Suprapubic skin (tissue), 4 donors: ENCODE results near the gene UEVLD. TPM values are rescaled to one million over a fixed set of nuclear protein-coding genes. Genes with fewer than 3 reads are reported as not detected.

ENCODE experiments used
- DNase-seq, 2 donors: peaks; one replicate each; pipeline ENCODE4 v3.0.0-alpha.2; 2019; ENCODE audit warnings: low spot score in 2 of 2
- H3K27ac ChIP-seq: fragments of 200-600 bp; sonication (generic); one replicate; pipeline ENCODE4 v1.5.1; 2019
- H3K27me3 ChIP-seq: fragments of 200-600 bp; sonication (generic); one replicate; pipeline ENCODE4 v1.5.1; 2019
- H3K36me3 ChIP-seq: fragments of 200-600 bp; sonication (generic); one replicate; pipeline ENCODE4 v1.5.1; 2019
- H3K4me1 ChIP-seq: fragments of 200-600 bp; sonication (generic); one replicate; pipeline ENCODE4 v1.5.1; 2019
- H3K4me3 ChIP-seq: fragments of 200-600 bp; sonication (generic); one replicate; pipeline ENCODE4 v1.5.1; 2019; ENCODE audit warnings: mild to moderate bottlenecking
- H3K9me3 ChIP-seq: fragments of 200-600 bp; sonication (generic); one replicate; pipeline ENCODE4 v1.5.1; 2019
- EP300 ChIP-seq: sonication (generic); formaldehyde crosslinking; IDR thresholded peaks from one replicate; pipeline ENCODE4 v1.6.1; 2017; ENCODE audit warnings: antibody characterized with exemption
- POLR2A ChIP-seq, 2 donors: fragments of 450-650 bp; IDR thresholded peaks; one replicate each; pipeline ENCODE4 v1.6.1; 2017; ENCODE audit warnings: antibody characterized with exemption in 2 of 2, mild to moderate bottlenecking in 2 of 2, moderate library complexity in 2 of 2
- POLR2AphosphoS5 ChIP-seq, 3 donors: sonication (generic); formaldehyde crosslinking; IDR thresholded peaks; one replicate each; pipeline ENCODE4 v1.6.1; 2017; ENCODE audit warnings: antibody characterized with exemption in 3 of 3
- WGBS: methylation state at CpG from one replicate; pipeline ENCODE4 v1.1.5; 2018; 5-methylcytosine and 5-hydroxymethylcytosine counted together
- total RNA-seq, 4 donors: library from RNA; depleted of rRNA; stranded (reverse); fragments of >200 nt; gene quantifications; one replicate each; pipeline ENCODE4 v1.1.0, GENCODE V29; 2016
- TF ChIP-seq, protein P1 (sequence below), 2 donors: fragments of 200-600 bp in 1 of 2; fragments of 450-650 bp in 1 of 2; sonication (generic) in 1 of 2; IDR thresholded peaks; one replicate each; pipeline ENCODE4 v1.5.1; 2016 to 2019; ENCODE audit warnings: antibody characterized with exemption in 2 of 2, mild to moderate bottlenecking in 1 of 2, moderate library complexity in 1 of 2

Gene UEVLD
- total RNA-seq, 4 donors from 2014 or later: 24.1 to 46.1 (median 32.8) TPM

DNA sequence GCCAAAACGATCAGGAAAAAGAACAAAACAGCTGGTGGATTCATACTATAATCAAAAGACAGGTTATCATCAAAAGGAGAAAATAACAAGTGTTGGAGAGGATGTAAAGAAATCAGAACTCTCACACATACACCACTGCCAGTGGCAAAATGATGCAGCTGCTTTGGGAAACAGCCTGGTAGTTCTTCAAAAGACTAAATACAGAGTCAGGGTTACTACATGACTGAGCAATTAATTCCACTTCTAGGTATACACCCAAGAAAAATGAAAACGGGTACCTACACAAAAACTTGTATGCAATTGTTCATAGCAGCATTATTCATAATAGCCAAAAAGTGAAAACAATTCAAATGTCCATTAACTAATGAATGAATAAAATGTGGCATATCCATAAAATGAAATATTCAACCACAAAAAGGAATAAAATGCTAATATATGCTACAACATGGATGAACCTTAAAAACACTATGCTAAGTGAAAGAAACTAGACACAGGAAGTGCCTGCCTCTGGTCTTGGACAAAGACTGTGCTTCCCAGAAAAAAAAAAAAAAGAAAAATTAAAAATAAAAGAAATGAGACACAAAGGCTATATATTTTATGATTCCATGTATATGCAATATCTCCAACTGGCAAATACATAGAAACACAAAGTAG lies 8.3 kb downstream of the UEVLD start:
- TF ChIP-seq POLR2A (IDR thresholded peaks at IDR 0.05): no peak
- TF ChIP-seq POLR2AphosphoS5 (IDR thresholded peaks at IDR 0.05): no peak
- TF ChIP-seq, protein P1, sequence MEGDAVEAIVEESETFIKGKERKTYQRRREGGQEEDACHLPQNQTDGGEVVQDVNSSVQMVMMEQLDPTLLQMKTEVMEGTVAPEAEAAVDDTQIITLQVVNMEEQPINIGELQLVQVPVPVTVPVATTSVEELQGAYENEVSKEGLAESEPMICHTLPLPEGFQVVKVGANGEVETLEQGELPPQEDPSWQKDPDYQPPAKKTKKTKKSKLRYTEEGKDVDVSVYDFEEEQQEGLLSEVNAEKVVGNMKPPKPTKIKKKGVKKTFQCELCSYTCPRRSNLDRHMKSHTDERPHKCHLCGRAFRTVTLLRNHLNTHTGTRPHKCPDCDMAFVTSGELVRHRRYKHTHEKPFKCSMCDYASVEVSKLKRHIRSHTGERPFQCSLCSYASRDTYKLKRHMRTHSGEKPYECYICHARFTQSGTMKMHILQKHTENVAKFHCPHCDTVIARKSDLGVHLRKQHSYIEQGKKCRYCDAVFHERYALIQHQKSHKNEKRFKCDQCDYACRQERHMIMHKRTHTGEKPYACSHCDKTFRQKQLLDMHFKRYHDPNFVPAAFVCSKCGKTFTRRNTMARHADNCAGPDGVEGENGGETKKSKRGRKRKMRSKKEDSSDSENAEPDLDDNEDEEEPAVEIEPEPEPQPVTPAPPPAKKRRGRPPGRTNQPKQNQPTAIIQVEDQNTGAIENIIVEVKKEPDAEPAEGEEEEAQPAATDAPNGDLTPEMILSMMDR (IDR thresholded peaks at IDR 0.05): no peak
- no peak for TF ChIP-seq EP300
- Histone ChIP-seq H3K27ac (no peak overlapping the region), H3K27me3 (no peaks in the 10 kb centered on the region), H3K36me3 (peaks cover 14% of the 10 kb centered on the region), H3K9me3 (no peaks in the 10 kb centered on the region), H3K4me1 (no peaks in the 10 kb centered on the region), H3K4me3 (no peak overlapping the region)
- WGBS: 78% methylated on average over 2 of the region's 2 CpGs
- DNase-seq: no peak

DNA sequence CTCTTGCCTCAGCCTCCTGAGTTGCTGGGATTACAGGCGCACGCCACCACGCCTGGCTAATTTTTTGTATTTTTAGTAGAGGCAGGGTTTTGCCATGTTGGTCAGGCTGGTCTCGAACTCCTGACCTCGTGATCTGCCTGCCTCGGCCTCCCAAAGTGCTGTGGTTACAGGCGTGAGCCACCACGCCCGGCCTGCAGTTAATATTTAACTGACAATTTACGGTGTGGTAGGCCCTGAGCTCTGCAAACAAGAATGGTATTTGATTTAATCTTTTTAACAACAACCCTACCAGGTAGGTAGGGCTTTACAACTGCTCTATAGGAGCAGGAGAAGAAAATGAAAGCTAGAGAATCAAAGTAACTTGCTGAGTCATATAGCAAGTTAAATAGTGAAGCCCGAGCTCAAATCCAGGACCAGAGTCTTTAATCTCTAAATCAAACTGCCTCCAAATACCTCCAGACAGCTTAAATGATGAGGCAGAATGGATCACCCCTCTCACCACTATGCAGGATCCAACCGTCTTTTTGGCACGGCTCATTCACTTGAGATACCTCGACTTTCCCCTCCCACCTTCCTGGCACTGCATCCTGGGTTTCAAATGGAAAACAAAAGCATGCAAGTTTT lies 9.4 kb downstream of the UEVLD start:
- Histone ChIP-seq H3K27me3 (no peaks in the 10 kb centered on the region), H3K36me3 (peaks cover 25% of the 10 kb centered on the region), H3K9me3 (no peaks in the 10 kb centered on the region), H3K27ac (no peak overlapping the region), H3K4me3 (no peak overlapping the region), H3K4me1 (no peaks in the 10 kb centered on the region)
- TF ChIP-seq, protein P1 (IDR thresholded peaks at IDR 0.05): no peak
- no peak for TF ChIP-seq EP300
- TF ChIP-seq POLR2A (IDR thresholded peaks at IDR 0.05): no peak
- TF ChIP-seq POLR2AphosphoS5 (IDR thresholded peaks at IDR 0.05): no peak
- DNase-seq: no peak
- WGBS: 85% methylated on average over 14 of the region's 14 CpGs

DNA sequence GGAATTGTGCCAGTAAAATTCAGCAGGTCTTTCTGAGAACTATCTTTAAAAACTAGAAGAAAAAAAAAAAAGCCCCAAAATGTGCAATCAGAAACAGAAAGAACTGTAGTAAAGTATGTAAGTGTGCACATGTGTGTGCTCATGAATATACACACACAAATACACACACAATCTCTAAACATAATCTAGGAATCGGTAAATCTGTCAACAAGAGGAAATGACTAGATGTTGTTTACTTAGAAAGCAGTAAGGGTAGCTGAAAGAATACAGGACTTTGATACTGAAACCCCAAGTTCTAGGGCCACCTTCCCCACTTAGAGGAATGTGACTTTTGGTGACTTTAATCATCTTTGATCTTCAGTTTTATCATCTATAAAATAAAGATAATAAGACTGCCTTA lies 13.2 kb downstream of the UEVLD start:
- Histone ChIP-seq H3K4me1 (no peaks in the 10 kb centered on the region), H3K36me3 (peaks cover 56% of the 10 kb centered on the region), H3K27ac (no peak overlapping the region), H3K4me3 (no peak overlapping the region), H3K9me3 (no peaks in the 10 kb centered on the region), H3K27me3 (no peaks in the 10 kb centered on the region)
- DNase-seq: no peak
- WGBS: 80% methylated on average over 1 of the region's 1 CpG
- TF ChIP-seq EP300: no peak
- TF ChIP-seq, protein P1 (IDR thresholded peaks at IDR 0.05): no peak
- TF ChIP-seq POLR2AphosphoS5 (IDR thresholded peaks at IDR 0.05): no peak
- TF ChIP-seq POLR2A (IDR thresholded peaks at IDR 0.05): no peak

DNA sequence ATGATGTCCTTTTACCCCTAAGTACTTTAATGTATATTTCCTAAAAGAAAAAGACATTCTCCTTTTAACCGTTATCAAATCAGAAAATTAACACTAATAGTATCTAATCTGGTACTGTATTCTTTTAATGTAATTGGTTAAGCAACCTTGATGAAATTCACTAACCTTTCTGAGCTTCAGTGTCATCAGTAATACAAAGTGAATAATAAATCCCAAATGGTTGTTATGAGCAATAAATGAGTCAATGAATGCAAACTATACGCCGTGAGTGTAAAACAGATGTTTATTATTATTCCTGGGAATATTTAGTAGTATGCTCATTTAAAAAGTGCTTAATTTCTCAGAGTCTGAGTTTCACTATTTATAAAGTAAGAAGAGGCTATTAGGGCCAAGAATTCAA lies 21.5 kb downstream of the UEVLD start:
- no peak overlapping the region for H3K4me3 ChIP-seq
- H3K27me3 ChIP-seq: no peaks in the 10 kb centered on the region
- 83% methylated on average over 3 of the region's 3 CpGs for WGBS
- H3K4me1 ChIP-seq: no peaks in the 10 kb centered on the region
- no peak for DNase-seq
- TF ChIP-seq POLR2AphosphoS5 (IDR thresholded peaks at IDR 0.05) (no peak), EP300 (no peak), POLR2A (IDR thresholded peaks at IDR 0.05) (no peak)
- TF ChIP-seq, protein P1 (IDR thresholded peaks at IDR 0.05): no peak
- no peaks in the 10 kb centered on the region for H3K9me3 ChIP-seq
- no peak overlapping the region for H3K27ac ChIP-seq
- peaks cover 68% of the 10 kb centered on the region for H3K36me3 ChIP-seq

DNA sequence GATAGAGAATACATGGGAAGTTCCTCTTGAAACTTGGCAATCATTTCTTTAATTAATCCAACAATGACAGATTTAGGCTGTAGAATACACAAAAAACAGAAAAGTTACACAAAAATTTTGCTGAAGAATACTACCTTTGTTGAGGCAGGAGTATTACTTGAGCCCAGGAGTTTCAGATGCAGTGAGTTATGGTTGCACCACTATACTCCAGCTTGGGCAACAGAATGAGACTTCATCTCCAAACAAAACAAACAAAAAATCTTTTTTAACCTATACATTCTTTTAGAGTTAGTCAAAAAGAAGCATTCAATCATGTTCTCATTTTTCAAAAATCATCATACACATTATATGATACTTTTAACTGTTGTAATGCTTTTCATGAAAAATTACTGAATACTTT lies 22.1 kb downstream of the UEVLD start:
- no peak for DNase-seq
- Histone ChIP-seq H3K27me3 (no peaks in the 10 kb centered on the region), H3K4me3 (no peak overlapping the region), H3K4me1 (no peaks in the 10 kb centered on the region), H3K27ac (no peak overlapping the region), H3K36me3 (peaks cover 68% of the 10 kb centered on the region), H3K9me3 (no peaks in the 10 kb centered on the region)
- TF ChIP-seq POLR2A (IDR thresholded peaks at IDR 0.05) (no peak), POLR2AphosphoS5 (IDR thresholded peaks at IDR 0.05) (no peak), EP300 (no peak)
- TF ChIP-seq, protein P1 (IDR thresholded peaks at IDR 0.05): no peak
